ENCODE results near the gene OR8K3.

OR8K3 gene

DNA sequence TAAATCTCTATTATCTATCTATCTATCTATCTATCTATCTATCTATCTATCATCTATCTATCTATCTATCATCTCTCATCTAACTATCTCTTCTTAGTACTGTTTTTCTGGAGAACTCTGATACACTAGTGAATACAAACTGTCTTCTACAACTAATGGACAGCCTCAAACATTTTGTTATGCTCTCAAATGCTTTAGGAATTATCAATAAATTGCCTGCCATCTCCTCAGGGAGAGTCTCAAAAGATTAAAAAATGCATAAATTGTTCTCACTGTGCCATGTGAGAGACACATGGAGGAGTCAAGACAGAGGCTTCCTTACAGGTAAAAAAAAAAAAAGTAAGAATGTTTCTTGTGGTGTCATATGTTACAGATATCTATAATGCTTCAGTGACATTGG is at the start of gene OR8K3:
Gene OR8K3 (plus strand): TSS at position 301 of the 400 bp plus-strand sequence. CDS start 3,163 bp downstream, outside the sequence.
- Mint-ChIP-seq H3K27ac (no peak within 1 kb of the TSS), H3K27me3 (ENCODE audit: low read depth) (no peaks in the 10 kb centered on the region), H3K36me3 (ENCODE audit: low read depth) (no peaks in the 10 kb centered on the region), H3K9me3 (peaks cover 48% of the 10 kb centered on the region), H3K4me3 (no peak within 1 kb of the TSS), H3K4me1 (ENCODE audit: low read depth) (no peaks in the 10 kb centered on the region)
- no peak for DNase-seq (ENCODE audit: low spot score)

DNA sequence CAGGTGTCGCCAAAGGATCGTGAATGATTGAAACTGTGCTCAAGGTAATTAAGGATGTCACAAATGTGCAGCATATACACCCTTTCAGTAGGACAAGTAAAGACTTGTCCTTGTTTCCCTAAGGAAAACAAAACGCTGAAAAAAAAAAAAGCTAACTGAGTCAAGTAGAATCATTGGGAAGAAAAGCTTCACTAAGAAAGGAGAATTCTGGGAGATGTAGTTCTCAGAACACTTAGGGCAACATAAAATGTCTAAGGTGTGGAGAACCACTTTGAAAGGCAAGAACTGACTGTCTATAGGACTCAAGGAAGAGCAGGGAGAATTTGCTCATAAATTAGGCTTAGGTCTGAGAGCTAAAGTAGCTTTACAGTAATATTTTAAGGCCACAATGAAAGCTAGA is 43.9 kb upstream of the OR8K3 start:
- no peak for DNase-seq (ENCODE audit: low spot score)
- peaks cover 33% of the 10 kb centered on the region for H3K9me3 Mint-ChIP-seq
- no peaks in the 10 kb centered on the region for H3K27me3 Mint-ChIP-seq (ENCODE audit: low read depth)
- no peak overlapping the region for H3K4me3 Mint-ChIP-seq
- no peak overlapping the region for H3K27ac Mint-ChIP-seq
- no peaks in the 10 kb centered on the region for H3K4me1 Mint-ChIP-seq (ENCODE audit: low read depth)
- H3K36me3 Mint-ChIP-seq (ENCODE audit: low read depth), result no peaks in the 10 kb centered on the region

- Mint-ChIP-seq H3K4me1 (ENCODE audit: low read depth) (no peaks in the 10 kb centered on the region), H3K27ac (no peak within 1 kb of the TSS), H3K27me3 (ENCODE audit: low read depth) (no peaks in the 10 kb centered on the region), H3K4me3 (no peak within 1 kb of the TSS), H3K36me3 (ENCODE audit: low read depth) (no peaks in the 10 kb centered on the region), H3K9me3 (peaks cover 38% of the 10 kb centered on the region)
- no peak for DNase-seq (ENCODE audit: low spot score)
Measured at GRCh38 chr11:56273854-56274253, 41.1 kb upstream of the OR8K3 start, which contains the start of gene OR5T1. TSS of gene OR5T1 (plus strand) at chr11:56274154. CDS start at chr11:56275639, 1,485 bp downstream.

DNA sequence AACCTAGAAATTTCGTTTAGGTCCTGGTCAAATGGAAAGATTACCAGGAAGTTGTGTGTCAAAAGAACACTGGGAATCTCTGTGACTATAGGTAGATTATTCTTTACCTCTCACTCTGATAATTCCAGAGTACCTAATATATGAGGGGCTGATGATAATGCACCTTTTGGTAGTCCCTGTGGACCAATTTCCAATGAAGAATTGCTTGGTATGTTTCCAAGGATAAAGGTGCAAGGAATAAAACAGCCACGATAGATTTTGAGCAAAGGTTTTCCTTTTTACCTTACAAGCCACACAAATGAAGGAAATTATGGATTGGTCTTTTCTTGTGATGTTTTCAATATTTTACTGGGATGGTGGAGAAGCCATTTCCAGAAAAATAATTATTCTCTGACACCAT is 22.8 kb upstream of the OR8K3 start, which contains the start of gene OR8H1:
Gene OR8H1 (minus strand): TSS at position 101 of the 400 bp plus-strand sequence. CDS start 1,192 bp downstream, outside the sequence.
- Mint-ChIP-seq H3K27me3 (ENCODE audit: low read depth) (no peaks in the 10 kb centered on the region), H3K27ac (no peak within 1 kb of the TSS), H3K4me1 (ENCODE audit: low read depth) (no peaks in the 10 kb centered on the region), H3K4me3 (no peak within 1 kb of the TSS), H3K9me3 (peaks cover 35% of the 10 kb centered on the region), H3K36me3 (ENCODE audit: low read depth) (no peaks in the 10 kb centered on the region)
- DNase-seq (ENCODE audit: low spot score), result no peak

DNA sequence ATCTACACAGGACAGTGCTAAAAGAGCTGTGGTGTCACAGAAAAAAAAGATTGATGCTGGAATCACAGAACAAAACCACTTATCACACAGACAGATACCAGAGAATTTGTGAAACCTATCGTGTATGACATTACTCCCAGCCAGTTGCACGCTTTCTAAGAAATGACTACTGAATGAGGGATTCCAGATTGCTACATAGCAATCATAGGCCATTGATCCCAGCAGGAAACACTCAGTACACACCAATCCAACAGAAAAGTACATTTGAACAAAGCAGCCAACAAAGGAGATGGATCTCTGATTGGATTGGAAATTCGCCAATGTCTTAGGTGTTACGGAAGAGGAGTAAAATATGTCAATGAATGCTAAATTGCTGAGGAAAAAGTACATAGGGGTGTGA is 18.0 kb upstream of the OR8K3 start:
- no peaks in the 10 kb centered on the region for H3K27me3 Mint-ChIP-seq (ENCODE audit: low read depth)
- no peak overlapping the region for H3K27ac Mint-ChIP-seq
- no peak overlapping the region for H3K4me3 Mint-ChIP-seq
- no peak for DNase-seq (ENCODE audit: low spot score)
- no peaks in the 10 kb centered on the region for H3K4me1 Mint-ChIP-seq (ENCODE audit: low read depth)
- H3K9me3 Mint-ChIP-seq, result peaks cover 45% of the 10 kb centered on the region
- no peaks in the 10 kb centered on the region for H3K36me3 Mint-ChIP-seq (ENCODE audit: low read depth)

- Mint-ChIP-seq H3K27ac (no peak overlapping the region), H3K36me3 (ENCODE audit: low read depth) (no peaks in the 10 kb centered on the region), H3K9me3 (peaks cover 68% of the 10 kb centered on the region), H3K4me1 (ENCODE audit: low read depth) (no peaks in the 10 kb centered on the region), H3K27me3 (ENCODE audit: low read depth) (no peaks in the 10 kb centered on the region), H3K4me3 (no peak overlapping the region)
- no peak for DNase-seq (ENCODE audit: low spot score)
Measured at GRCh38 chr11:56307836-56308235, 7.1 kb upstream of the OR8K3 start.

GRCh38 chr11:56331861-56332491 is 17.0 kb downstream of the OR8K3 start:
- Mint-ChIP-seq H3K4me1 (ENCODE audit: low read depth) (no peaks in the 10 kb centered on the region), H3K27ac (no peak overlapping the region), H3K4me3 (no peak overlapping the region), H3K27me3 (ENCODE audit: low read depth) (no peaks in the 10 kb centered on the region), H3K36me3 (ENCODE audit: low read depth) (no peaks in the 10 kb centered on the region), H3K9me3 (peaks cover 30% of the 10 kb centered on the region)
- DNase-seq (ENCODE audit: low spot score), result no peak

DNA sequence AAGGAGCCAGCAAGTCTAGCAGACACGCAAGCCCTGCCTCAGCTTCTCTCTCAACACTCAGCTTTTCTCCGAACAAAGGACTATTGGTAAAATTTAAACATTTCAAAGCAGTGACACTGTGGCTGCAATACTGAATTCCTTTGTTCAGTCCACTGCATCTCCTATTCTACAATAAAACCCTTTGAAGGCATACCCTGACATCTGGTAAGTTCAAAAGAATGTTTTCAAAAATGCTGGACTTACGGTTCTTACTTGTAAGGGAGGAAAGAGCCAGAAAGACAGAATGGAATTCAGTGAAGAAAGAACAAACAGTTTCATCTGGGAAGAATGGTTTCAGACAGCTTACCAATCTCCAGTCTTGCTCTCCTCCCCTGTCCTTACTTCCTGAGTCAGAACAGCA is 18.2 kb downstream of the OR8K3 start:
- H3K36me3 Mint-ChIP-seq (ENCODE audit: low read depth), result no peaks in the 10 kb centered on the region
- no peak overlapping the region for H3K4me3 Mint-ChIP-seq
- H3K27me3 Mint-ChIP-seq (ENCODE audit: low read depth), result no peaks in the 10 kb centered on the region
- DNase-seq (ENCODE audit: low spot score), result no peak
- no peaks in the 10 kb centered on the region for H3K4me1 Mint-ChIP-seq (ENCODE audit: low read depth)
- H3K9me3 Mint-ChIP-seq, result peaks cover 29% of the 10 kb centered on the region
- no peak overlapping the region for H3K27ac Mint-ChIP-seq

GRCh38 chr11:56340289-56340688 is 25.3 kb downstream of the OR8K3 start:
- H3K27me3 Mint-ChIP-seq (ENCODE audit: low read depth), result no peaks in the 10 kb centered on the region
- no peak overlapping the region for H3K4me3 Mint-ChIP-seq
- no peak for DNase-seq (ENCODE audit: low spot score)
- peaks cover 56% of the 10 kb centered on the region for H3K9me3 Mint-ChIP-seq
- H3K4me1 Mint-ChIP-seq (ENCODE audit: low read depth), result no peaks in the 10 kb centered on the region
- H3K27ac Mint-ChIP-seq, result no peak overlapping the region
- H3K36me3 Mint-ChIP-seq (ENCODE audit: low read depth), result no peaks in the 10 kb centered on the region

- Mint-ChIP-seq H3K9me3 (peaks cover 44% of the 10 kb centered on the region), H3K4me3 (no peak within 1 kb of the TSS), H3K27me3 (ENCODE audit: low read depth) (no peaks in the 10 kb centered on the region), H3K36me3 (ENCODE audit: low read depth) (no peaks in the 10 kb centered on the region), H3K4me1 (ENCODE audit: low read depth) (no peaks in the 10 kb centered on the region), H3K27ac (no peak within 1 kb of the TSS)
- no peak for DNase-seq (ENCODE audit: low spot score)
Measured at GRCh38 chr11:56345739-56346138, 30.8 kb downstream of the OR8K3 start, which contains the start of gene OR8K1. TSS of gene OR8K1 (plus strand) at chr11:56346039. CDS start at chr11:56346039, 0 bp downstream.

GRCh38 chr11:56353991-56354390 is 39.0 kb downstream of the OR8K3 start, which contains the start of gene OR8J1:
TSS of gene OR8J1 (plus strand) at chr11:56354291. CDS start at chr11:56360247, 5,956 bp downstream.
- Mint-ChIP-seq H3K27me3 (ENCODE audit: low read depth) (no peaks in the 10 kb centered on the region), H3K27ac (no peak within 1 kb of the TSS), H3K36me3 (ENCODE audit: low read depth) (no peaks in the 10 kb centered on the region), H3K4me1 (ENCODE audit: low read depth) (no peaks in the 10 kb centered on the region), H3K4me3 (no peak within 1 kb of the TSS), H3K9me3 (peaks cover 37% of the 10 kb centered on the region)
- no peak for DNase-seq (ENCODE audit: low spot score)
